HEK293 (cell line): Measurements from ENCODE around the gene TMUB1.

Source experiments
- CTCF ChIP-seq: fragments of 450-650 bp; formaldehyde crosslinking; IDR thresholded peaks from 2 replicates; pipeline ENCODE4 v1.5.1; 2016; ENCODE audit warnings: missing biosample characterization, missing genetic modification characterization
- PRDM10 ChIP-seq: fragments of 450-650 bp; formaldehyde crosslinking; IDR thresholded peaks from 2 replicates; pipeline ENCODE4 v1.5.1; 2016; ENCODE audit warnings: missing biosample characterization, missing genetic modification characterization
- TCF7L2 ChIP-seq: IDR thresholded peaks from 2 replicates; pipeline ENCODE4 v1.6.1; 2011; ENCODE audit warnings: low read depth, mild to moderate bottlenecking, inconsistent platforms, low read length, moderate library complexity, borderline replicate concordance
- ZBTB49 ChIP-seq: fragments of 450-650 bp; formaldehyde crosslinking; IDR thresholded peaks from 2 replicates; pipeline ENCODE4 v1.5.1; 2016; ENCODE audit warnings: missing biosample characterization, missing genetic modification characterization, low read depth
- ZNF266 ChIP-seq: fragments of 450-650 bp; formaldehyde crosslinking; IDR thresholded peaks from 2 replicates; pipeline ENCODE4 v1.5.1; 2016; ENCODE audit warnings: missing biosample characterization, missing genetic modification characterization, low read depth
- ZNF76 ChIP-seq: fragments of 450-650 bp; formaldehyde crosslinking; IDR thresholded peaks from 2 replicates; pipeline ENCODE4; 2016; ENCODE audit warnings: low read depth, missing biosample characterization, missing genetic modification characterization, borderline replicate concordance
- TF ChIP-seq, protein P1 (sequence below): fragments of 450-650 bp; formaldehyde crosslinking; IDR thresholded peaks from 2 replicates; pipeline ENCODE4 v1.5.1; 2016; ENCODE audit warnings: missing biosample characterization, missing genetic modification characterization
- TF ChIP-seq, protein P2 (sequence below): fragments of 450-650 bp; formaldehyde crosslinking; IDR thresholded peaks from 2 replicates; pipeline ENCODE4 v1.5.1; 2016; ENCODE audit warnings: missing biosample characterization, missing genetic modification characterization
- TF ChIP-seq, protein P3 (sequence below): fragments of 450-650 bp; formaldehyde crosslinking; optimal IDR thresholded peaks from 2 replicates; pipeline ENCODE3; 2016; ENCODE audit warnings: missing biosample characterization, mild to moderate bottlenecking, missing genetic modification characterization

- TF ChIP-seq ZNF266 (no peak), CTCF (tag by site-specific recombination) (no peak), ZNF76 (tag by site-specific recombination) (no peak), TCF7L2 (no peak), ZBTB49 (tag by site-specific recombination) (no peak), PRDM10 (tag by site-specific recombination) (no peak)
- TF ChIP-seq, protein P1, sequence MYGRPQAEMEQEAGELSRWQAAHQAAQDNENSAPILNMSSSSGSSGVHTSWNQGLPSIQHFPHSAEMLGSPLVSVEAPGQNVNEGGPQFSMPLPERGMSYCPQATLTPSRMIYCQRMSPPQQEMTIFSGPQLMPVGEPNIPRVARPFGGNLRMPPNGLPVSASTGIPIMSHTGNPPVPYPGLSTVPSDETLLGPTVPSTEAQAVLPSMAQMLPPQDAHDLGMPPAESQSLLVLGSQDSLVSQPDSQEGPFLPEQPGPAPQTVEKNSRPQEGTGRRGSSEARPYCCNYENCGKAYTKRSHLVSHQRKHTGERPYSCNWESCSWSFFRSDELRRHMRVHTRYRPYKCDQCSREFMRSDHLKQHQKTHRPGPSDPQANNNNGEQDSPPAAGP (tag by site-specific recombination): no peak
- TF ChIP-seq, protein P2, sequence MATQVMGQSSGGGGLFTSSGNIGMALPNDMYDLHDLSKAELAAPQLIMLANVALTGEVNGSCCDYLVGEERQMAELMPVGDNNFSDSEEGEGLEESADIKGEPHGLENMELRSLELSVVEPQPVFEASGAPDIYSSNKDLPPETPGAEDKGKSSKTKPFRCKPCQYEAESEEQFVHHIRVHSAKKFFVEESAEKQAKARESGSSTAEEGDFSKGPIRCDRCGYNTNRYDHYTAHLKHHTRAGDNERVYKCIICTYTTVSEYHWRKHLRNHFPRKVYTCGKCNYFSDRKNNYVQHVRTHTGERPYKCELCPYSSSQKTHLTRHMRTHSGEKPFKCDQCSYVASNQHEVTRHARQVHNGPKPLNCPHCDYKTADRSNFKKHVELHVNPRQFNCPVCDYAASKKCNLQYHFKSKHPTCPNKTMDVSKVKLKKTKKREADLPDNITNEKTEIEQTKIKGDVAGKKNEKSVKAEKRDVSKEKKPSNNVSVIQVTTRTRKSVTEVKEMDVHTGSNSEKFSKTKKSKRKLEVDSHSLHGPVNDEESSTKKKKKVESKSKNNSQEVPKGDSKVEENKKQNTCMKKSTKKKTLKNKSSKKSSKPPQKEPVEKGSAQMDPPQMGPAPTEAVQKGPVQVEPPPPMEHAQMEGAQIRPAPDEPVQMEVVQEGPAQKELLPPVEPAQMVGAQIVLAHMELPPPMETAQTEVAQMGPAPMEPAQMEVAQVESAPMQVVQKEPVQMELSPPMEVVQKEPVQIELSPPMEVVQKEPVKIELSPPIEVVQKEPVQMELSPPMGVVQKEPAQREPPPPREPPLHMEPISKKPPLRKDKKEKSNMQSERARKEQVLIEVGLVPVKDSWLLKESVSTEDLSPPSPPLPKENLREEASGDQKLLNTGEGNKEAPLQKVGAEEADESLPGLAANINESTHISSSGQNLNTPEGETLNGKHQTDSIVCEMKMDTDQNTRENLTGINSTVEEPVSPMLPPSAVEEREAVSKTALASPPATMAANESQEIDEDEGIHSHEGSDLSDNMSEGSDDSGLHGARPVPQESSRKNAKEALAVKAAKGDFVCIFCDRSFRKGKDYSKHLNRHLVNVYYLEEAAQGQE (tag by site-specific recombination): no peak
- TF ChIP-seq, protein P3, sequence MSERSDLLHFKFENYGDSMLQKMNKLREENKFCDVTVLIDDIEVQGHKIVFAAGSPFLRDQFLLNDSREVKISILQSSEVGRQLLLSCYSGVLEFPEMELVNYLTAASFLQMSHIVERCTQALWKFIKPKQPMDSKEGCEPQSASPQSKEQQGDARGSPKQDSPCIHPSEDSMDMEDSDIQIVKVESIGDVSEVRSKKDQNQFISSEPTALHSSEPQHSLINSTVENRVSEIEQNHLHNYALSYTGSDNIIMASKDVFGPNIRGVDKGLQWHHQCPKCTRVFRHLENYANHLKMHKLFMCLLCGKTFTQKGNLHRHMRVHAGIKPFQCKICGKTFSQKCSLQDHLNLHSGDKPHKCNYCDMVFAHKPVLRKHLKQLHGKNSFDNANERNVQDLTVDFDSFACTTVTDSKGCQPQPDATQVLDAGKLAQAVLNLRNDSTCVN (tag by site-specific recombination): no peak
These were observed 45.4 kb upstream of the TMUB1 start for GRCh38 chr7:151128716-151129115.
